GM12878 (cell line): ENCODE measurements around the gene COL17A1. TPM values are rescaled to one million over a fixed set of nuclear protein-coding genes. Genes with fewer than 3 reads are reported as not detected.

Experiments used
- CBFB ChIP-seq: IDR thresholded peaks from 2 replicates; pipeline ENCODE4 v1.6.1; 2016; ENCODE audit warnings: antibody characterized with exemption, low read depth
- CHD2 ChIP-seq: IDR thresholded peaks from 2 replicates; pipeline ENCODE4 v1.6.1; 2011; ENCODE audit warnings: low read depth, low read length, improper control_type of control experiment, borderline replicate concordance
- GATAD2B ChIP-seq: fragments of 450-650 bp; conservative IDR thresholded peaks from 2 replicates; pipeline ENCODE4 v1.6.1; 2017; ENCODE audit warnings: low read depth, mild to moderate bottlenecking, moderate library complexity
- IKZF1 ChIP-seq: fragments of 450-650 bp; conservative IDR thresholded peaks from 2 replicates; pipeline ENCODE4 v1.6.1; 2017; ENCODE audit warnings: antibody characterized with exemption, mild to moderate bottlenecking
- MAX ChIP-seq: IDR thresholded peaks from 2 replicates; pipeline ENCODE4 v1.6.1; 2012; ENCODE audit warnings: low read depth, low read length, improper control_type of control experiment
- MLLT1 ChIP-seq: fragments of 450-650 bp; IDR thresholded peaks from 2 replicates; pipeline ENCODE4 v1.6.1; 2016; ENCODE audit warnings: mild to moderate bottlenecking
- MYB ChIP-seq: fragments of 150-350 bp; IDR thresholded peaks from 2 replicates; pipeline ENCODE4 v1.6.1; 2014; ENCODE audit warnings: mild to moderate bottlenecking, low read depth, low read length, borderline replicate concordance
- PKNOX1 ChIP-seq: fragments of 450-650 bp; IDR thresholded peaks from 2 replicates; pipeline ENCODE4 v1.6.1; 2016; ENCODE audit warnings: mild to moderate bottlenecking
- RB1 ChIP-seq: fragments of 450-650 bp; formaldehyde crosslinking; IDR thresholded peaks from 2 replicates; pipeline ENCODE4 v1.6.1; 2017; ENCODE audit warnings: mild to moderate bottlenecking, borderline replicate concordance
- SMAD1 ChIP-seq: fragments of 450-650 bp; IDR thresholded peaks from 2 replicates; pipeline ENCODE4 v1.6.1; 2018; ENCODE audit warnings: mild to moderate bottlenecking, low read depth; ENCODE audit not compliant: partially characterized antibody
- SP1 ChIP-seq: IDR thresholded peaks from one replicate; pipeline ENCODE4 v1.6.1; 2011; ENCODE audit warnings: low read depth, low read length
- SREBF2 ChIP-seq: IDR thresholded peaks from 2 replicates; pipeline ENCODE4 v1.6.1; 2012; ENCODE audit warnings: mild to moderate bottlenecking, low read length
- STAT1 ChIP-seq: fragments of 450-650 bp; conservative IDR thresholded peaks from 2 replicates; pipeline ENCODE4 v1.6.1; 2014; ENCODE audit warnings: antibody characterized with exemption, mild to moderate bottlenecking
- YY1 ChIP-seq: IDR thresholded peaks from 2 replicates; pipeline ENCODE4 v1.6.1; 2011; ENCODE audit warnings: low read depth, mild to moderate bottlenecking, low read length
- ZSCAN29 ChIP-seq: fragments of 450-650 bp; IDR thresholded peaks from 2 replicates; pipeline ENCODE4 v1.6.1; 2017; ENCODE audit warnings: mild to moderate bottlenecking, moderate library complexity
- polyA plus RNA-seq, 11 experiments: library from polyadenylated mRNA; depleted of rRNA in 4 of 11; unstranded in 6 of 11; stranded (reverse) in 5 of 11; fragments of >200 nt; fragmentation: Nextera tagmentation in 4 of 11; fragmentation: Illumina TruSeq in 1 of 11; extraction: Ambion mirVana in 4 of 11; extraction: Trizol in 1 of 11; gene quantifications; 1 replicate in 1 of 11; 2 replicates in 10 of 11; pipeline versions ENCODE4 v1.2.1 to v1.2.3, GENCODE V29; 2011 to 2016; ENCODE audit warnings: inconsistent platforms in 2 of 11, missing spikeins in 2 of 11, low read depth in 1 of 11
- total RNA-seq, 4 experiments: library from RNA; depleted of rRNA in 3 of 4; stranded (reverse); fragments of >200 nt in 3 of 4; fragmentation: Illumina TruSeq in 1 of 4; extraction: Trizol in 1 of 4; gene quantifications; 2 replicates each; pipeline versions ENCODE4 v1.2.1 to v1.2.3, GENCODE V29; 2013 to 2021
- TF ChIP-seq, protein P1 (sequence below): fragments of 450-650 bp; IDR thresholded peaks from 2 replicates; pipeline ENCODE4 v1.6.1; 2017; ENCODE audit warnings: borderline replicate concordance
- TF ChIP-seq, protein P2 (sequence below): fragments of 450-650 bp; IDR thresholded peaks from 2 replicates; pipeline ENCODE4 v1.6.1; 2017; ENCODE audit warnings: antibody characterized with exemption, mild to moderate bottlenecking, moderate library complexity
- TF ChIP-seq, protein P3 (sequence below): fragments of 150-350 bp; IDR thresholded peaks from 2 replicates; pipeline ENCODE4 v1.6.1; 2016; ENCODE audit warnings: low read depth, low read length

Gene COL17A1
- total and polyA plus RNA-seq, 10 of the 15 experiments (the other 5 are each of a cell fraction or from before 2014, with no cell fraction given) = 0.08 to 0.22 TPM; not detected in 8

DNA sequence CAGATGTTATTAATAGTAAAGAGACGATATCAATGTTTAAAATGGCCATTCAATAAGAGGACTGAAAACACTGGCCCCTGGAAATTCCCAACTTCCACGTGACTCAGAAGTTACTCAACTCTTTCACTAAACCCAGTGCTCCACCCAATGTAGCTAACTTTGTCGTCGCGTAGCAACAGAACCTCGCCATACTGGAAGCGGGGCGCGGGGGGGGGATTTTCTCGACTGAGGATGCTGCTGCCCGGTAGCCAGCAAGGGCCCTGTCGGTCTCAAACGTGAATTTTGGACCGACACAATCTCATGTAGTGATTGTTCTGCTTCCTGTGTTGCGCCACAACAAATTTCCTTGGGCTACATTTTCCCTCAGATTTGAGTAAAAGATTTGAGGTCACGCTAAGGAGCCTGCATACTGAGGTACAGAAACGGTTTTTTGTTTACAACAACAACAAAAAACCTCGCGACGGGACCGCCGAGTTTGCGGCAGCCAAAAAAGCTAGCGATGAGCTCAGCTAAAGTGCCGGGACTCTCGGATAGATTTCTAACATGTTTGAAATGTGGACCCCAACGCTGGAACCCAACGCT, 35.3 kb upstream of the COL17A1 start (continued):
- TF ChIP-seq RB1 (no peak), CBFB (no peak), MLLT1 (peak; percentile 63), ZSCAN29 (no peak), GATAD2B (0 out of 2 replicates have a peak, but pooled peaks have one; percentile 35), PKNOX1 (no peak), SP1 (no peak), SMAD1 (no peak), YY1 (peak; percentile 73), SREBF2 (no peak), CHD2 (no peak), MYB (no peak), STAT1 (no peak), MAX (peak; percentile 43; the same call in 1 of the 2 replicates), IKZF1 (no peak)
- TF ChIP-seq, protein P1, sequence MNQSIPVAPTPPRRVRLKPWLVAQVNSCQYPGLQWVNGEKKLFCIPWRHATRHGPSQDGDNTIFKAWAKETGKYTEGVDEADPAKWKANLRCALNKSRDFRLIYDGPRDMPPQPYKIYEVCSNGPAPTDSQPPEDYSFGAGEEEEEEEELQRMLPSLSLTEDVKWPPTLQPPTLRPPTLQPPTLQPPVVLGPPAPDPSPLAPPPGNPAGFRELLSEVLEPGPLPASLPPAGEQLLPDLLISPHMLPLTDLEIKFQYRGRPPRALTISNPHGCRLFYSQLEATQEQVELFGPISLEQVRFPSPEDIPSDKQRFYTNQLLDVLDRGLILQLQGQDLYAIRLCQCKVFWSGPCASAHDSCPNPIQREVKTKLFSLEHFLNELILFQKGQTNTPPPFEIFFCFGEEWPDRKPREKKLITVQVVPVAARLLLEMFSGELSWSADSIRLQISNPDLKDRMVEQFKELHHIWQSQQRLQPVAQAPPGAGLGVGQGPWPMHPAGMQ = no peak
- TF ChIP-seq, protein P2, sequence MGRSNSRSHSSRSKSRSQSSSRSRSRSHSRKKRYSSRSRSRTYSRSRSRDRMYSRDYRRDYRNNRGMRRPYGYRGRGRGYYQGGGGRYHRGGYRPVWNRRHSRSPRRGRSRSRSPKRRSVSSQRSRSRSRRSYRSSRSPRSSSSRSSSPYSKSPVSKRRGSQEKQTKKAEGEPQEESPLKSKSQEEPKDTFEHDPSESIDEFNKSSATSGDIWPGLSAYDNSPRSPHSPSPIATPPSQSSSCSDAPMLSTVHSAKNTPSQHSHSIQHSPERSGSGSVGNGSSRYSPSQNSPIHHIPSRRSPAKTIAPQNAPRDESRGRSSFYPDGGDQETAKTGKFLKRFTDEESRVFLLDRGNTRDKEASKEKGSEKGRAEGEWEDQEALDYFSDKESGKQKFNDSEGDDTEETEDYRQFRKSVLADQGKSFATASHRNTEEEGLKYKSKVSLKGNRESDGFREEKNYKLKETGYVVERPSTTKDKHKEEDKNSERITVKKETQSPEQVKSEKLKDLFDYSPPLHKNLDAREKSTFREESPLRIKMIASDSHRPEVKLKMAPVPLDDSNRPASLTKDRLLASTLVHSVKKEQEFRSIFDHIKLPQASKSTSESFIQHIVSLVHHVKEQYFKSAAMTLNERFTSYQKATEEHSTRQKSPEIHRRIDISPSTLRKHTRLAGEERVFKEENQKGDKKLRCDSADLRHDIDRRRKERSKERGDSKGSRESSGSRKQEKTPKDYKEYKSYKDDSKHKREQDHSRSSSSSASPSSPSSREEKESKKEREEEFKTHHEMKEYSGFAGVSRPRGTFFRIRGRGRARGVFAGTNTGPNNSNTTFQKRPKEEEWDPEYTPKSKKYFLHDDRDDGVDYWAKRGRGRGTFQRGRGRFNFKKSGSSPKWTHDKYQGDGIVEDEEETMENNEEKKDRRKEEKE = no peak
- TF ChIP-seq, protein P3, sequence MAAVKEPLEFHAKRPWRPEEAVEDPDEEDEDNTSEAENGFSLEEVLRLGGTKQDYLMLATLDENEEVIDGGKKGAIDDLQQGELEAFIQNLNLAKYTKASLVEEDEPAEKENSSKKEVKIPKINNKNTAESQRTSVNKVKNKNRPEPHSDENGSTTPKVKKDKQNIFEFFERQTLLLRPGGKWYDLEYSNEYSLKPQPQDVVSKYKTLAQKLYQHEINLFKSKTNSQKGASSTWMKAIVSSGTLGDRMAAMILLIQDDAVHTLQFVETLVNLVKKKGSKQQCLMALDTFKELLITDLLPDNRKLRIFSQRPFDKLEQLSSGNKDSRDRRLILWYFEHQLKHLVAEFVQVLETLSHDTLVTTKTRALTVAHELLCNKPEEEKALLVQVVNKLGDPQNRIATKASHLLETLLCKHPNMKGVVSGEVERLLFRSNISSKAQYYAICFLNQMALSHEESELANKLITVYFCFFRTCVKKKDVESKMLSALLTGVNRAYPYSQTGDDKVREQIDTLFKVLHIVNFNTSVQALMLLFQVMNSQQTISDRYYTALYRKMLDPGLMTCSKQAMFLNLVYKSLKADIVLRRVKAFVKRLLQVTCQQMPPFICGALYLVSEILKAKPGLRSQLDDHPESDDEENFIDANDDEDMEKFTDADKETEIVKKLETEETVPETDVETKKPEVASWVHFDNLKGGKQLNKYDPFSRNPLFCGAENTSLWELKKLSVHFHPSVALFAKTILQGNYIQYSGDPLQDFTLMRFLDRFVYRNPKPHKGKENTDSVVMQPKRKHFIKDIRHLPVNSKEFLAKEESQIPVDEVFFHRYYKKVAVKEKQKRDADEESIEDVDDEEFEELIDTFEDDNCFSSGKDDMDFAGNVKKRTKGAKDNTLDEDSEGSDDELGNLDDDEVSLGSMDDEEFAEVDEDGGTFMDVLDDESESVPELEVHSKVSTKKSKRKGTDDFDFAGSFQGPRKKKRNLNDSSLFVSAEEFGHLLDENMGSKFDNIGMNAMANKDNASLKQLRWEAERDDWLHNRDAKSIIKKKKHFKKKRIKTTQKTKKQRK = no peak
